Activated naive CD8-positive, alpha-beta T cell (primary cell): Measurements from ENCODE around the gene GGA2.
"Not testable (repeated sequence)": the region's sequence is repeated elsewhere in the genome, so short reads cannot be mapped to it uniquely, and the experiment has no call there.

Experiments used
- H3K27ac Mint-ChIP-seq: one replicate; pipeline ENCODE4 v1.8.0; 2021; ENCODE audit warnings: mixed read lengths
- H3K27me3 Mint-ChIP-seq: one replicate; pipeline ENCODE4 v1.8.0; 2021; ENCODE audit warnings: mixed read lengths
- H3K36me3 Mint-ChIP-seq: one replicate; pipeline ENCODE4 v1.8.0; 2021; ENCODE audit warnings: mixed read lengths
- H3K4me1 Mint-ChIP-seq: one replicate; pipeline ENCODE4 v1.8.0; 2021; ENCODE audit warnings: low read depth, mixed read lengths
- H3K4me3 Mint-ChIP-seq: one replicate; pipeline ENCODE4 v1.8.0; 2021; ENCODE audit warnings: mild to moderate bottlenecking, mixed read lengths
- H3K9me3 Mint-ChIP-seq: one replicate; pipeline ENCODE4 v1.8.0; 2021; ENCODE audit warnings: low read depth, mixed read lengths

The GGA2 gene

DNA sequence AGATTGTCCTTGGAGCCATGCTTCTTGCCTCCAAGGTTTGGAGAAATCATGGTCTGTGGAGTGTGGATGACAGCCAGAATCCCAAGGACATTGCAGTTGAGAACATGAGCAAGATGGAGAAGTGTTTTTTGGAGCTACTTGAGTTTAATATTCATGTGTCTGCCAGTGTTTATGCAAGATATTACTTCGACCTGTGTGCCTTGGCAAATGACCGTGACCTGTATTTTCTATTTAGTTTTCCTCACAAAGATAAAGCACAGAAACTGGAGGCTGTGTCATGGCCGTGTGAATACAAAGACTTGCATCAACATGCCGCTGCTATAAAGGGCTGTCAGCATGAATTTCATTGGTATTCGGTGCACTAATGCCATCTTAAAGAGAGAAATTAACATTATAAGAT is 9.0 kb downstream of the GGA2 start:
- Mint-ChIP-seq H3K27ac (no peak overlapping the region), H3K27me3 (no peaks in the 10 kb centered on the region), H3K9me3 (no peaks in the 10 kb centered on the region), H3K36me3 (no peaks in the 10 kb centered on the region), H3K4me1 (peaks cover 60% of the 10 kb centered on the region), H3K4me3 (no peak overlapping the region)

- H3K4me1 Mint-ChIP-seq, result peaks cover 56% of the 10 kb centered on the region
Measured at GRCh38 chr16:23500862-23501225, 9.4 kb downstream of the GGA2 start.

GRCh38 chr16:23500212-23500861 is 10.0 kb downstream of the GGA2 start:
- Mint-ChIP-seq H3K27me3 (no peaks in the 10 kb centered on the region), H3K27ac (no peak overlapping the region), H3K9me3 (no peaks in the 10 kb centered on the region), H3K4me1 (peaks cover 52% of the 10 kb centered on the region), H3K36me3 (no peaks in the 10 kb centered on the region), H3K4me3 (no peak overlapping the region)

More at GRCh38 chr16:23500862-23501225, 9.4 kb downstream of the GGA2 start:
- H3K4me3 Mint-ChIP-seq, result no peak overlapping the region
- H3K9me3 Mint-ChIP-seq, result no peaks in the 10 kb centered on the region
- no peak overlapping the region for H3K27ac Mint-ChIP-seq
- H3K27me3 Mint-ChIP-seq, result no peaks in the 10 kb centered on the region
- H3K36me3 Mint-ChIP-seq, result no peaks in the 10 kb centered on the region

- peaks cover 47% of the 10 kb centered on the region for H3K4me1 Mint-ChIP-seq
- H3K36me3 Mint-ChIP-seq, result no peaks in the 10 kb centered on the region
- no peak overlapping the region for H3K4me3 Mint-ChIP-seq
- no peaks in the 10 kb centered on the region for H3K27me3 Mint-ChIP-seq
- H3K9me3 Mint-ChIP-seq, result no peaks in the 10 kb centered on the region
- H3K27ac Mint-ChIP-seq, result no peak overlapping the region
Measured at GRCh38 chr16:23499801-23500200, 10.5 kb downstream of the GGA2 start.

DNA sequence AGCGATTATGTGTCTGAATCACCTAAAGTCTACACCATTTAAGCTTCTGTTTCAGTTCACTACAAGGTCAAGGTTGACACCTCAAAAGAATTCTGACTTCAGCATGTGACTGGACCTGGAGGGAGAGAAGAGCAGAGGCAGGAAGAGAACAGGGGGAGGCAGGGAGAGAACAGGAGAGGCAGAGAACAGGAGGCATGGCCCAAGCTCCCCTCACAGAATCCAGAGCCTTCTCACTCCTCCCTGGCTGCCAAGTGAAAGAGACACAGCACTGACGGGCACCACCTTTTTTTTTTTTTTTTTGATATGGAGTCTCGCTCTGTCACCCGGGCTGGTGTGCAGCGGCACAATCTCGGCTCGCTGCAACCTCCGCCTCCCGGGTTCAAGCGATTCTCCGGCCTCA is 11.4 kb downstream of the GGA2 start:
- Mint-ChIP-seq H3K4me1 (peaks cover 37% of the 10 kb centered on the region), H3K4me3 (no peak overlapping the region), H3K9me3 (no peaks in the 10 kb centered on the region), H3K27ac (peak overlapping the region; percentile 5), H3K36me3 (no peaks in the 10 kb centered on the region), H3K27me3 (no peaks in the 10 kb centered on the region)

DNA sequence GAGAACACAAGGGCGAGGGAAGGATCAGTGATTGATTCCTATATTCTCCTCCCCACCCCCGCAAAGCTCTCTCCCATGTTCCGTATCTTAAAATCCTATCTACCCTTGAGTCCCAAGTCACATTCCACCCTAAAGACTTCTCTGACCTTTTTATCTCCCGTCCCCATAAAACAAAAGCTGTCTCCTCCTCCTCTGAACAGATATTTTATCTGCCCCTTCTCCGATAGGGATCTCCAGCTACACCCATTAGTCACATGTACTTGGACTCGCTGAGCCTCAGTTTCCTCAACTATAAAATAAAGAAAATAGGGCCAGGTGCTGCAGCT is 12.8 kb downstream of the GGA2 start:
- Mint-ChIP-seq H3K27me3 (no peaks in the 10 kb centered on the region), H3K9me3 (no peaks in the 10 kb centered on the region), H3K4me1 (peaks cover 31% of the 10 kb centered on the region), H3K27ac (peak overlapping the region; percentile 30), H3K4me3 (no peak overlapping the region), H3K36me3 (peaks cover 2% of the 10 kb centered on the region)

GRCh38 chr16:23496821-23497542 is 13.3 kb downstream of the GGA2 start:
- Mint-ChIP-seq H3K27me3 (no peaks in the 10 kb centered on the region), H3K4me3 (no peak overlapping the region), H3K4me1 (peaks cover 26% of the 10 kb centered on the region), H3K9me3 (no peaks in the 10 kb centered on the region), H3K36me3 (peaks cover 2% of the 10 kb centered on the region), H3K27ac (peak overlapping the region; percentile 30)

GRCh38 chr16:23495671-23496070 is 14.6 kb downstream of the GGA2 start:
- Mint-ChIP-seq H3K27ac (no peak overlapping the region), H3K9me3 (no peaks in the 10 kb centered on the region), H3K4me1 (peaks cover 19% of the 10 kb centered on the region)

DNA sequence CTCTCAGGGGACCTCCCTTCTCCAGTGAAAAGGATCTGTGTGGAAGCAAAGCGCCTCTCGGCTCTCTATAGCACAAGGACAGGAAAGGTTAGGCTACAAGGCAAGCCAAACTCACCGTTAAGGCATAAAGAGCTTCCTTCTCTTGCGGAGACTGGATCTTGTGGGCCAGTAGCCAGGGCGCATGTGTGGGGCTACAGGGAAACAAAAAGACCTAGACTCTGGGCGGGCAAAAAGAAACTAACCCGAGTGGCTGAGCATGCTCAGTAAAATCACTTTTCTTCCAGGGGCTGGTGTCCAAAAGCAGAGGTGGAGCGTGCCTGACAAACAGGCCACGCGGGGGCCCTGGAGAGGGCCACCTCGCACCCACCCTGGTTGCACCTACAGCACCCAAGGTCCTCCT is 16.1 kb downstream of the GGA2 start:
- Mint-ChIP-seq H3K4me3 (no peak overlapping the region), H3K9me3 (no peaks in the 10 kb centered on the region), H3K27me3 (no peaks in the 10 kb centered on the region), H3K36me3 (peaks cover 4% of the 10 kb centered on the region), H3K27ac (no peak overlapping the region), H3K4me1 (peaks cover 18% of the 10 kb centered on the region)

More at GRCh38 chr16:23495671-23496070, 14.6 kb downstream of the GGA2 start:
- no peaks in the 10 kb centered on the region for H3K27me3 Mint-ChIP-seq
- no peak overlapping the region for H3K4me3 Mint-ChIP-seq
- H3K36me3 Mint-ChIP-seq, result peaks cover 4% of the 10 kb centered on the region

GRCh38 chr16:23491490-23492391 is 18.6 kb downstream of the GGA2 start:
- no peaks in the 10 kb centered on the region for H3K9me3 Mint-ChIP-seq
- no peaks in the 10 kb centered on the region for H3K27me3 Mint-ChIP-seq
- H3K27ac Mint-ChIP-seq, result no peak overlapping the region
- H3K36me3 Mint-ChIP-seq, result peaks cover 4% of the 10 kb centered on the region
- H3K4me3 Mint-ChIP-seq, result no peak overlapping the region
- H3K4me1 Mint-ChIP-seq, result peaks cover 2% of the 10 kb centered on the region

DNA sequence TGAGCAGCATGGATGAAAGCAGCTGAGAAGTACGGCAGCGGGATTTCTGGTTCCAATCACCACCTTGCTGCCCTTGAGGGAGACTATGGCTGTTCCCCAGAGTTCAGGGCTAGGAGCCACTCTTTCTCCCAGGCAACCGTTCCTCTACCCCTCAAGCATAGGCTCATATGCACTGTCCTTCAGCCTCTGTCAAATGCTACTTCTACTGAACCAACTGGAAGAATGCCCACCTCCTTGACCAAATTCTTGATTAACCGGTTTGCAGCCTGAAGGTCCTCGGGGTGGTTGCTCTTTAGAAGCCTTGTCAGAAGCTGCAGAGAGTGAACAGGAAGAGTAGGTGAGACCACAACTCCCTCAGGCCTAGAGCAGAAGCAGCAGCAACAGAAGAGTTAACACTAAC is 23.8 kb downstream of the GGA2 start:
- Mint-ChIP-seq H3K27ac (no peak overlapping the region), H3K4me1 (no peaks in the 10 kb centered on the region), H3K27me3 (no peaks in the 10 kb centered on the region), H3K9me3 (no peaks in the 10 kb centered on the region), H3K36me3 (peaks cover 3% of the 10 kb centered on the region), H3K4me3 (no peak overlapping the region)

DNA sequence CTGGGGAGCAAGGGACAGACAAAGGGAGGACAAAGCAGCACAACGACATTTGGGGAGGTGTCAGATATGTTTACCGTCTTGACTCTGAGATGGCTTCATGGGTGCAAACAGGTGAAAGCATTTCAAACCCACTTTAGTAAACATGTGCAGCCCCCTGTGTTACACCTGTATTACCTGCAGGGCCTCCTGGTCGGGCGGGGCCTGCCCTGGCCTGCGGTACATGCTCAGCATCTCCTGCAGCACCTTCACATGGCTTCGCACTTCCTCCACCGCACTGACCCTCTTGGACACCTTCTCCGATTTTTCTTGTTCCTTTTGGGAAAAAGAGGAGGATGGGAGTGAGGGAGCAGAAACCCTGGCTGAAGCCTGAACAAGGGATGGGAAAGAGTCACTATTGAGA is 24.5 kb downstream of the GGA2 start:
- Mint-ChIP-seq H3K9me3 (no peaks in the 10 kb centered on the region), H3K4me3 (no peak overlapping the region), H3K4me1 (no peaks in the 10 kb centered on the region), H3K27me3 (no peaks in the 10 kb centered on the region), H3K36me3 (peaks cover 2% of the 10 kb centered on the region), H3K27ac (no peak overlapping the region)

DNA sequence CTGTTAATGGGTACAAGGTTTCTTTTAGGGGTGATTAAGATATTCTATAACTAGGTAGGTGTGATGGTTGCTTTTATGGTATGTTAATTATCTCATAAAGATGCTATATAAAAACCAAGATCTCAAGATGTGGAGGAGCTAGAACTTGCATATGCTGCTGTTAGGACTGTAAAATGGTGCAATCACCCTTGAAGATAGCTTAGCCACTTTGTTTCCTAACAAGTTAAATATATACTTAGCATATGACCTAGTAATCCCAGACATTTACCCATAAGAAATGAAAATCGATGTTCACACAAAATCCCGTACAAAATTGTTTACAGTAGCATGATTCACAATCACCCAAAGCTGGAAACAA is 25.1 kb downstream of the GGA2 start:
- Mint-ChIP-seq H3K4me1 (no peaks in the 10 kb centered on the region), H3K27me3 (no peaks in the 10 kb centered on the region), H3K27ac (no peak overlapping the region), H3K36me3 (no peaks in the 10 kb centered on the region), H3K4me3 (no peak overlapping the region), H3K9me3 (no peaks in the 10 kb centered on the region)

GRCh38 chr16:23484510-23485256 is 25.6 kb downstream of the GGA2 start:
- Mint-ChIP-seq H3K36me3 (no peaks in the 10 kb centered on the region), H3K4me3 (no peak overlapping the region), H3K4me1 (no peaks in the 10 kb centered on the region), H3K27me3 (no peaks in the 10 kb centered on the region), H3K9me3 (no peaks in the 10 kb centered on the region), H3K27ac (no peak overlapping the region)

GRCh38 chr16:23483492-23483891 is 26.8 kb downstream of the GGA2 start:
- not testable (repeated sequence) for H3K36me3 Mint-ChIP-seq, H3K4me3 Mint-ChIP-seq, H3K27ac Mint-ChIP-seq, H3K9me3 Mint-ChIP-seq, H3K27me3 Mint-ChIP-seq, H3K4me1 Mint-ChIP-seq
